Mucosa of descending colon (tissue), 3 donors: ENCODE measurements around the gene TM9SF2. TPM values are rescaled to one million over a fixed set of nuclear protein-coding genes. Genes with fewer than 3 reads are reported as not detected.

ENCODE experiments used
- ATAC-seq: fragments of 200-7000 bp; cut with Tn5 transposase; one replicate; pipeline ENCODE4 v1.9.1; 2020; ENCODE audit warnings: mild to moderate bottlenecking, moderate library complexity
- DNase-seq, 3 donors: peaks; one replicate each; pipeline ENCODE4 v3.0.0-alpha.2; 2020
- H3K36me3 ChIP-seq: fragments of 200-600 bp; one replicate; pipeline ENCODE4 v1.8.0; 2021; ENCODE audit warnings: low read depth, mild to moderate bottlenecking
- H3K4me1 ChIP-seq: fragments of 200-600 bp; one replicate; pipeline ENCODE4 v1.8.0; 2021; ENCODE audit warnings: low read depth, mild to moderate bottlenecking
- H3K4me3 ChIP-seq: fragments of 200-600 bp; one replicate; pipeline ENCODE4 v1.8.0; 2021; ENCODE audit warnings: mild to moderate bottlenecking
- H3K9me3 ChIP-seq: fragments of 200-600 bp; one replicate; pipeline ENCODE4 v1.8.0; 2021; ENCODE audit warnings: mild to moderate bottlenecking
- CTCF ChIP-seq: fragments of 200-600 bp; IDR thresholded peaks from one replicate; pipeline ENCODE4 v1.8.0; 2022; ENCODE audit warnings: antibody characterized with exemption, mild to moderate bottlenecking
- intact Hi-C, 2 donors: fragments of 100-400 bp; cut with DNase I in 1 of 2; cut with micrococcal nuclease in 1 of 2; formaldehyde crosslinking; loops; one replicate each; pipeline versions ENCODE4 v1.11.0 to v1.11.1; 2022; cut with DNase I, micrococcal nuclease
- total RNA-seq, 3 donors: library from RNA; stranded (reverse); fragmentation: NEBNext Ultra II Directional in 2 of 3; extraction: Animal tissue kit (Norgen Biotek cat#: 25700) in 2 of 3; gene quantifications; one replicate each; pipeline versions ENCODE4 v1.2.1 to v1.2.4, GENCODE V29; 2021 to 2023
- donor health status: DM: no; HTN: no; CAD: no; lungs with moderate emphysema.
- donor health status: DM: no; HTN: no; CAD: no.
- donor health status: DM: no; HTN: yes; CAD: no.

Gene TM9SF2
- total RNA-seq, 3 donors from 2014 or later, result 129 to 202 (median 200) TPM

- Histone ChIP-seq H3K9me3 (no peaks in the 10 kb centered on the region), H3K36me3 (no peaks in the 10 kb centered on the region), H3K4me3 (no peak overlapping the region), H3K4me1 (no peaks in the 10 kb centered on the region)
- ATAC-seq (no peak), DNase-seq (no peak)
- intact Hi-C loops, result no loop called here
- no peak for TF ChIP-seq CTCF
Observed at GRCh38 chr13:99596180-99596579, 94.9 kb downstream of the TM9SF2 start.

- Histone ChIP-seq H3K4me1 (no peaks in the 10 kb centered on the region), H3K9me3 (no peaks in the 10 kb centered on the region), H3K36me3 (no peaks in the 10 kb centered on the region), H3K4me3 (no peak overlapping the region)
- ATAC-seq, result no peak
- no peak for DNase-seq
- intact Hi-C loops, result no loop called here
- no peak for TF ChIP-seq CTCF
Observed at GRCh38 chr13:99600318-99600717, 99.0 kb downstream of the TM9SF2 start.

- TF ChIP-seq CTCF, result no peak
- H3K36me3 ChIP-seq, result no peaks in the 10 kb centered on the region
- intact Hi-C loops, result no loop called here
- no peak overlapping the region for H3K4me3 ChIP-seq
- no peak for DNase-seq
- no peaks in the 10 kb centered on the region for H3K9me3 ChIP-seq
- ATAC-seq, result no peak
- H3K4me1 ChIP-seq, result no peaks in the 10 kb centered on the region
Observed at GRCh38 chr13:99601535-99601934, 100.3 kb downstream of the TM9SF2 start.

- no peak for TF ChIP-seq CTCF
- DNase-seq (no peak), ATAC-seq (no peak)
- Histone ChIP-seq H3K4me3 (no peak overlapping the region), H3K4me1 (no peaks in the 10 kb centered on the region), H3K9me3 (no peaks in the 10 kb centered on the region), H3K36me3 (no peaks in the 10 kb centered on the region)
- intact Hi-C loops, result no loop called here
Observed at GRCh38 chr13:99604636-99605035, 103.4 kb downstream of the TM9SF2 start.

GRCh38 chr13:99605420-99606323 lies 104.4 kb downstream of the TM9SF2 start:
- ATAC-seq, result peak; percentile 75
- peak; percentile 16 for TF ChIP-seq CTCF
- DNase-seq, result peak; percentile 71 to 80 (median 77)
- intact Hi-C loops, result no loop called here
- Histone ChIP-seq H3K4me1 (no peaks in the 10 kb centered on the region), H3K9me3 (no peaks in the 10 kb centered on the region), H3K4me3 (no peak overlapping the region), H3K36me3 (no peaks in the 10 kb centered on the region)
